Measurements from ENCODE around the gene GALK1. TPM values are rescaled to one million over a fixed set of nuclear protein-coding genes. Genes with fewer than 3 reads are reported as not detected.
"Not testable (repeated sequence)": the region's sequence is repeated elsewhere in the genome, so short reads cannot be mapped to it uniquely, and the experiment has no call there.

Gene GALK1
- 18.5 and 24.0 TPM in 2 replicates for total RNA-seq
- 35.6 TPM for polyA plus RNA-seq (2012)

DNA sequence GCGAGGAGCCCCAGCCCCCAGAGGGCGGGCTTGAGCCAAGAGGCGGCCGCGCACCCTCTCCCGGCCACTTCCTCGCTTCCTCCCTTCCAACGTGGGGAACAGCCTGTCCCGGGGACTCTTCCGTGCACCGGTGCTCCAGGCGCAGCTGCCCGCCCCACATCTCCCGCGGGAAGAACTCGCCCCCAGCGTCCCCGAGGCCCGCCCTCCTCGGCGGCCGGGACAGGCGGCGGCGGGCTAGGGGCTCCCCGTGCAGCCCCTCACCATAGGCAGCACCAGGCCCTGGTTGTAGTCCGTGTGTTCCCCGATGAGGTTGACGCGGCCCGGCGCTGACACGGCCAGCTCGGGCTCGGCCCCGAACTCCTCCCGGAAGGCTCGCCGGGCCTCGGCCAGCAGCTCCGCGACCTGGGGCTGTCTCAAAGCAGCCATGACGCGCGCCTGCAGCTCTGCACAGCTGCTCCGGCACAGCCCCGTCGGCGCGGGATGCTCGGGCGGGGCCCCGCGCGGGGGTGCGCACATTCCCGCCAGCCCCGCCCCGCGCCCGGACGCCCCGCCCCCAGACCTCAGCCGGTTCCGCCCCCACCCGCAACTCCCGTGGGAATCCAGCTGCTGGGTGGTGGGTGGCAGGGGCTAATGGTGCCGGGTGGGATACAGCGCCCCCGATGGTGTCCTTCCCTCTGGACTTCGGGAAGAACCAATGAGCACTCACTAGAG, at the start of gene GALK1:
GALK1 (minus strand) TSS at position 482 of the 711 bp plus-strand sequence; CDS start at position 426, 56 bp downstream.
- peak; percentile 75 for DNase-seq (ENCODE audit: low read depth)

DNA sequence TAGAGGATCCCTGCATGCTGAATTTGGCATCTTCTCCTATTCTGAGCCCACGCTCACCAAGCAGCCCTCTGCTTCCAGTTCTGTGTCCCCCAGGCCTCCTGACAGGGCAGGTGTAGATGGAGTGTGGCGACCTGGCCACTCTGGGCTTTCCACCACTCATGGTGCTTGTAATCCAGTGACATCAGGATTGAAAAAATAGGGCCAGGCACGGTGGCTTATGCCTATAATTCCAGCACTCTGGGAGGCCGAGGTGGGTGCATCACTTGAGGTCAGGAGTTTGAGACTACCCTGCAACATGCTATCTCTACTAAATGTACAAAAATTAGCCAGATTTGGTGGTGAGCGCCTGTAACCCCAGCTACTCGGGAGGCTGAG, 49.0 kb upstream of the GALK1 start:
- no peak for DNase-seq (ENCODE audit: low read depth)

DNA sequence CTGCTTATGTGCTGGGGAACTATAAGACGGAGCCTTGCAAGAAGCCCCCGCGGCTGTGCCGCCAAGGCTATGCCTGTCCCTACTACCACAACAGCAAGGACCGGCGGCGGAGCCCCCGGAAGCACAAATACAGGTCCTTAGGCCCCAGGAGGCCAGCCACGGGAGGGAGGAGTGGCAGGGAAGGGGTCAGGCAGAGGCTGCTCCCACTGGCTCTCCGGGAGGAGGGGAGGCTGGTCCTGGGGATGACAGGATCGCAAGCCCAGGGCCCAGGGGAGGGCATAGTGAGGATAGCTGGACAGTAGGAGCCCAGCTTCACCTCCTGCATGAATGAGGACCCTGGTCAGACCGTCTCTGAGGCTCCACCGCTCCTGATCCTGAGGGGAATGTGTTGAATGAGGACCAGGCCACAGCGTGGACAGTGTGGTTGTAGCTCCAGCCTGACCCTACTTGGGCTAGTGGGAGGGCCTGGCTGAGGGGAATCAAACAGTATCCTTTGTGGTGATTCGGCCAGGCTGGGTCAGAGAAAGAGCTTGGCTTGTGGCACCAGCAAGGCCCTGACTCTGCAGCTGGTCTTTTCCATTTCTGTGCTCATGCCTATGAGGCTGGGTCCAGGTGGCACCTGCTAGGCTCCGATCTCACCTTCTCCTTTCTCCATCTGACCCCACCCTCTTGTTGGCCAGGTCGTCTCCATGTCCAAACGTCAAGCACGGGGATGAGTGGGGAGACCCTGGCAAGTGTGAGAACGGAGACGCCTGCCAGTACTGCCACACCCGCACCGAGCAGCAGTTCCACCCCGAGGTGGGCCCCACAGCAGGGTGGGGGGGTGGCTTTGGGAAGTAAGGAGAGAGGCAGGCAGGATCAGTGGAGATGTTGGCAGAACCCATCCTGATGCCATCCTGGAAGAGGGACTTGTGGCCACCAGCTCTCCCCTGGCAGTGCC, 48.4 kb upstream of the GALK1 start:
- peak; percentile 58 for DNase-seq (ENCODE audit: low read depth)

DNA sequence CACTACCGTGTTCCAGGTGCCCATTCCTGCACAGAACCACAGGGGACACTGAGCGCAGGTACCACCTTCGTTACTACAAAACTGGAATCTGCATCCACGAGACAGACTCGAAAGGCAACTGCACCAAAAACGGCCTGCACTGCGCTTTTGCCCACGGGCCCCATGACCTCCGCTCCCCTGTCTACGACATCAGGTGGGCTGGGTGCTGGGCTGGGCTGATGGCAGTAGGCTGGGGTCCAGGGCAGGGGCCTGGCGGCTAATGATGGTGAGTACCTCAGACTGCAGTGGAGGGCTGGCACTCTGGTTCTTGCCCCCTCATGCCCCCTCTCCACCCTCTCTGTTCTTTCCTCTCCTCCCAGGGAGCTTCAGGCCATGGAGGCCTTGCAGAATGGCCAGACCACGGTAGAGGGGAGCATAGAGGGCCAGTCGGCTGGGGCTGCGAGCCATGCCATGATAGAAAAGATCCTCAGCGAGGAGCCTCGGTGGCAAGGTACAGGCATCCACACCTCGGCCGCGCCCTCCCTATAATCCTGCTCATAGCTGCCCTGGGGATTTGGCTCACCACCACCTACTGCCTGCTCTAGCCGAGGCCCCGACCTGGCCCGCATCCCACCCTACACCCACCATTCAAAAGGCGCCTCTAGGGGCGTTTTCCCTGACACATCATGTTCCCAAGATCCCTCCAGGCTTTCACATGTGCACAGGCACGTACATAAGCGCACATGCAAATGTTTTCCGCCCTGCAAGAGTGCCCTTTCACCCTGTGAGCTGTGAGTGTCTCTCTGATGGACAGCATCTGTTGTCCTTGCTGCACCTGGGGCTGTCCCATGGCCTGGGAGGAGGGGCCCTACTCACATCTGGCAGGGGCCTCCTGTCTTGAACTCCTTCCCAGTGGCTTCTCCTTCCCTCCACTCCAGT, 47.4 kb upstream of the GALK1 start:
- DNase-seq (ENCODE audit: low read depth): no peak

DNA sequence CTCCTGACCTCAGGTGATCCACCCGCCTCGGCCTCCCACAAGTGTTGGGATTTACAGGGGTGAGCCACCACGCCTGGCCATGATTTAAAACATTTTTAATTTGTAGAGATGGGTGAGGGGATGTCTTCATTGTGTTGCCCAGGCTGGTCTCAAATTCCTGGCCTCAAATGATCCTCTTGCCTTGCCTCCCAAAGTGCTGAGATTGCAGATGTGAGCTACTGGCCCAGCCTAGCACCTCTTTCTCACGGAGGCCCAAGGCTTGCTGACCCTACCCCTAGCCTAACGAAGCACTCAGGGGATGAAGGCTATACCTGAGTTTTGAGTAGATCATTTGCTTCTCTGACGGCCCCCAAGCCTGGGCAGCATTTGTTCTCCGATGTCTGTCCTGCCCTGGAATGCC, 46.2 kb upstream of the GALK1 start:
- no peak for DNase-seq (ENCODE audit: low read depth)

DNA sequence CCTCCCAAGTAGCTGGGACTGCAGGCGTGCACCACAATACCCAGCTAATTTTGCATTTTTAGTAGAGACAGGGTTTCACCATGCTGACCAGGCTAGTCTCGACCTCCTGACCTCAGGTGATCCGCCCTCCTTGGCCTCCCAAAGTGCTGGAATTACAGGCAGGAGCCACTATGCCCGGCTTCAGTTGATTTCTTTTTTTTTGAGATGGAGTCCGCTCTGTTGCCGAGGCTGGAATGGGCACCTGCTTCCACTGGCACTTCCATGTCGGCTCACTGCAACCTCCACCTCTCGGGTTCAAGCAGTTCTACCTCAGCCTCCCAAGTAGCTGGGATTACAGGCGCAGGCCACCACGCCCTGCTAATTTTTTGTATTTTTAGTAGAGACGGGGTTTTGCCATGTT, 45.8 kb upstream of the GALK1 start:
- not testable (repeated sequence) for DNase-seq (ENCODE audit: low read depth)

DNA sequence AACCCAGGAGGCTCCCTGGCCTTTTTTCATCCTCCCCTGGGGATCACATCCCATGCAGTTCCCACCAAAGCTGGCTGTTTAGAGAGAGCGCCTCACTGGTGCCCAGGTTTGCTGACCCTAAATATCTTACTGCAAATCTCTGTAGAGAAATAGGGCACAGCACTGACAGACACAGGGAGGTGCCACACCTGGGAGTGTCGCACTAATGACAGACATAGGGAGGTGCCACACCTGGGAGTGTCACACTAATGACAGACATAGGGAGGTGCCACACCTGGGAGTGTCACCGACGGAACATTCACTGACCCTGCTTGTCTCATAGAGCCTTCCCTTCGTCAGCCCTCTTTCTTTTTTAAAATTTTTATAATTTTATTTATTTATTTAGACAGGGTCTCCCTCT, 45.2 kb upstream of the GALK1 start:
- no peak for DNase-seq (ENCODE audit: low read depth)

DNA sequence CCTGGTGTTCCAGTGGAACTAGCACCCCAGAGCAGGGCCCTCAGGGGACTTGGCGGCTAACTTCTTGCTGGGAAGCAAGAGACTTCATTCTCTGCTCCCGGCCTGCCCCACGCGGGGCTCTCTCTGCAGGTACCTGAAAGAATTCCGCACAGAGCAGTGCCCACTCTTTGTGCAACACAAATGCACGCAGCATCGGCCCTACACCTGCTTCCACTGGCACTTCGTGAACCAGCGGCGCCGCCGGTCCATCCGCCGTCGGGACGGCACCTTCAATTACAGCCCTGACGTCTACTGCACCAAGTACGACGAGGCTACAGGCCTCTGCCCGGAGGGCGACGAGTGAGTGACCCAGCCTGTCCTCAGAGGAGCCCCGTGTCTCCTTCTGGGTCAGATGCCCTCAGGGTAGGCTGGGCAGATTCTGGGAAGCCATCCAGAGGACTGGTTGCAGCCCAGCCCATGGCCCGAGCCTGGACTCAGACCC, 44.7 kb upstream of the GALK1 start:
- no peak for DNase-seq (ENCODE audit: low read depth)

DNA sequence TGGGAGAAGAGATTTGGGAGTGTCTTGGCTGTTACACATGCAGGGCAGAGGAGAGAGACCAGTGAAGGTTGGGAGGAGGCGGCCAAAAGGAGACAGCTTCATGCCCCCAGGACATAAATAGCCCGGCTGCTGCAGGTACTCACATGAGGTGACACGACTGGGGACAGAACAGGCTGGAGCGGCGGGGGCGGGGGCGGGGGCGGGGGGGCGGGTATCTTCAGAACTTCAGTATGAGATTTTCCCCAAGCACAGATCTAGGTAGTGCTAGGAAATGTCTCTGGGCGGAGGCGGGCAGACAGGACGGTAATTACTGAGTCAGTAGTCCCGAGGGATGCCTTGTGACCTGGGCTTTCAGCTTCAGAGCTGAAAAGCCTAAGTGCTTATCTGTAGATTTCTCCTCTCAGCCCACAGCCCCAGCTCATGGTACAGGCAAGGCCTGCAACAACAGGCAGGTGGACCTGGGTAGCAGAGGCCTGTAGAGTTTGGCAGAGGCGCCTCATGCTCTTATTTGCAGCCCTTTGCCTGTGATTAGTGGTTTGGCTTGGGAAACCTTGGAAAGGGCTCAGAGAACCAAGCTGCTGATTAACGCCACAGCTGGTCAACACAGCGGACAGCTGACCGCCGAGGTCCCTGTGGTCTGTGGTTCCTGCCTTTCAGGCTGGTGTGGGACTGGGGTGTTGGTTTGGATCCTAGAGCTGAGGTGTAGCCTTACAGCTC, 44.1 kb upstream of the GALK1 start:
- peak; percentile 98 for DNase-seq (ENCODE audit: low read depth)

DNA sequence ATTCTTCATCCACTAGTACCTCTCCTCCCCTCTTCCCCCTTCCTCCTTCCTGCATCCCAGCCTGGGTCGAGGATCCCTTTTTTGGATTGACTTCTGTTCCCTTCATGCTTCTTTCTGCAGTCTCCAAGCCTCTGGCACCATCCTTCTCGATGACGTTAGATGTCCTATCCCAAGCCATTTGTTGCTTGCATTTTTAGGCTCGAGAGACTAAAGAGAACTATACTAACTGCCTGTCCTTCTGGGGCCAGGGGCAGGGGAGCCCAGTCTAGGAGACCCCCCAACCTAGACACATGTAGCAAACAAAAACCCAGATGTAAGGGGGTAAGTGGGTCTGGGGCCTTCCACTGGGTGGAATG, 43.5 kb upstream of the GALK1 start:
- DNase-seq (ENCODE audit: low read depth): no peak

DNA sequence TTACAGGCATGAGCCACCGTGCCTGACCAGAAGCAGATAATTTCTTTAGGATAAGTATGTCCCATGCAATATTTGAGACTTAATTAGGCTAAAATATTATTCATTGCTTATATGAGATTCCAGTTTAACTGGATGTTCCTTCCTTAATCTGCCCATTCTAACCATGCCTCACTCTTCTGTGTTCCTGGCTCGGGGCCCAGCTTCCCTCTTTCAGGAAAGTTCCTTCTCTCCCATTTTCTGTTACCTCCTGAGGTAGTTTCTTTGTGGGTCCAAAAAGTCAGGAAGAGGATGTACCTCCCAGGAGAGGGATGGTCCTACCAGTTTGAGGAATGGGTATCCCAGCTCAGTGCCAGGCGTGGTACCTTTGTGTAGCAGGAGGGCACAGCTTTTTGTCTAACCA, 42.9 kb upstream of the GALK1 start:
- DNase-seq (ENCODE audit: low read depth): no peak

DNA sequence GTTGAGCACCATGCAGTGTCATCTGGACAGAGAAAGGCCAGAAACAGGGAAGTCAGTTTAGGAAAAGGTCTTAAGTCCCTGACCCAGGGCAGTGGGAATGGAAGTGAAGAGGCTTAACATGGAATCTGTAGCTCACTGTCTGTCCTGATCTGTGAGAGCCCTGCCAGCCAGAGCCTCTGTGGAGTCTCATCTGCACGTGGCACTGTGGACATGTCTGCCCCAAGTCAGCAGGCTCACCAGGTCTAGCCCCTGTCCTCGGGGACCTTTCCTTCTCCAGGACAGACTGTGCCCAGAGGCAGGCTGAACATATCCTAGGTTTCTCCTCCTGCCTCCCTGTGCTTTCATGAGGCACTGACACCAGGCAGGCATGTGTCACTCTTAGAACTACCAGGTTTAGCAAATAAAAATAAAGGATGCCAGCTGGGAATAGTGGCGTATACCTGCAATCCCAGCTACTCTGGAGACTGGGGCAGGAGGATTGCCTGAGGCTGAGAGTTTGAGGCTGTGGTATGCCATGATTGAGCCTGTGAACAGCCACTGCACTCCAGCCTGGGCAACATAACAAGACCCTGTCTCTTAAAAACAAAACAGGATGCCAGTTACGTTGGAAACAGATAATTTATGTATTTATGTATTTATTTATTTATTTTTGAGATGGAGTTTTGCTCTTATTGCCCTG, 42.0 kb upstream of the GALK1 start:
- no peak for DNase-seq (ENCODE audit: low read depth)

DNA sequence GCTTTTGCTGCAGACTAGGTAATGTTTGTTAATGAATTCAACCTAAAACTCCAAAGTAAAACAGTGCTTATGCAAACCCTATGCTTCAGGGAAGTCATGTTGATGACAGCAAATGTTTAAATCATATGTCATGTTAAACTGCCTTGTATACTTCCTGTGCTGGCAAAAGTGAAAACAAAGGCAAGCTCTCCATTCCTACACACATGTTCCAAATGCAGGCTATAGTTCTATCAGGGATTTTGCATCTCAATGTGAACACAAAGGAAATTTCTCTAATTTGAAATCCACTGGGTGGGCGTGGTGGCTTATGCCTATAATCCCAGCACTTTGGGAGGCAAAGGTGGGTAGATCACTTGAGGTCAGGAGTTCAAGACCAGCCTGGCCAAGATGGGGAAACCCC, 38.9 kb upstream of the GALK1 start:
- DNase-seq (ENCODE audit: low read depth): no peak

DNA sequence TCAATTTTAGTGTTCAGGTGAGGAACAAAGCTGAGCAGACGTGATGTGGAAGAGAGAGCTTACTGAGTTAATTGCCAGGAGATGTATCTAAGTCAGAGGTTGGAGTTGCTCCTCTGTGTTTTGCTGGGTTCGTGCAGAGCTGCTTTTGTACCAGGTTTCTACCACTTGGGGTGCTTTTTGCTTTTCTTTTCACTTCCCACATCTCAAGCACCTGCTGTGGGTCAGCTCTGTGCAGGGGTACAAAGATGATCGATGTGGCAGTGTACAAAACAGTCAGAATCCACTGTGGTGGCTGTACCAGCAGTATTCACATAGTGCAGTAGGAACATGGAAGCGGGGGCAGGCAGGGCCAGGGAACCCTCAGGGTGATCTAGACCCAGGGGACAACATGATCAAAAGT, 34.4 kb upstream of the GALK1 start:
- DNase-seq (ENCODE audit: low read depth): no peak

DNA sequence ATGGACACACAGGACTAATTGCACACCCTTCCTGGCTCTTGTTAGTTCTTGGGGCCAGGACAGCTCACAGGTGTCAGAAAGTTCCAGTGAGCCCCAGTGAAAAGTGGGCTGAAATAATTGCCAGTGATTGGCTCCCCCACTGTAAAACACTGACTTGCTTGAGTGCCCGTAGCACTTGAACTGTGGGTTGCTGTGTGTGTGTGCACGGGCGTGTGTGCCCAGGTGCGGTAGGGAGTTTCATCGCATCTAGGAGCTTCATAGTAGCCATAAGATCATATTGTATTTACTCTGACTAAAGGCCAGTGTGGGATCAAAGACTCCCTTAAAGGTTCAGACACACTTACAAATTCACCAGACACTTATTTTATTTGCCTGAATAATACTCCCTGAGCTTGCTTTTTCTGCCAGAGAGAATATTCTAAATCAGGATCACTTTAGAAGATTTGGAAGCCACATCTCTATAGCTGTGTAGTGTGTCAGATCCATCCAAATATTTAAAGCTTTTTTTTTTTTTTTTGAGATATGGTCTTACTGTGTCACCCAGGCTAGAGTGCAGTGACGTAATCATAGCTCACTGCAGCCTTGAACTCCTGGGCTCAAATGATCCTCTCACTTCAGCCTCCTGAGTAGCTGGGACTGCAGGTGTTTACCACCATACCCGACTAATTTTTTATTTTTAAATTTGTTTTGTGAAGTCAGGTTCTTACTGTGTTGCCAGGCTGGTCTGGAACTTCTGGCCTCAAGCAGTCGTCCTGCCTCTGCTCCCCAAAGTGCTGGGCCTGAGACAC, 31.0 kb upstream of the GALK1 start:
- DNase-seq (ENCODE audit: low read depth): no peak

DNA sequence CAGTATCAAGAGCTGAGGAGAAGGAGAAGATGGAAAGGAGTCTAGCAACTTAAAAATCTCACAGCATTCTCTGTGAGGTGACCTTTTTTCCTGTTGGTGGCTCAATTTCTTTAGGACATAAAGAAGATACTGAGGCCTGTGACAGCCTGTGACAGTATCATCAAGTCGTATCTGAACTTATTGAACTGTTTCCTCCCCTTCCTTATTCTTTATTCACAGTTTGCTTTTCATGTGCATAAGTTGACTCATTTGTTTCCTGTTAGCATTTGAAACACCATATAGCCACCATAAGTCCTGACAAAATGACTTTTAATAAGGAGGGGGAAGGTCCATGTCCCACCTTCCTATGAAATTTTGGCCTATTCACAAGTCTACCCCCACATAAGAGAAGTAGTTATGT, 28.5 kb upstream of the GALK1 start:
- no peak for DNase-seq (ENCODE audit: low read depth)

DNA sequence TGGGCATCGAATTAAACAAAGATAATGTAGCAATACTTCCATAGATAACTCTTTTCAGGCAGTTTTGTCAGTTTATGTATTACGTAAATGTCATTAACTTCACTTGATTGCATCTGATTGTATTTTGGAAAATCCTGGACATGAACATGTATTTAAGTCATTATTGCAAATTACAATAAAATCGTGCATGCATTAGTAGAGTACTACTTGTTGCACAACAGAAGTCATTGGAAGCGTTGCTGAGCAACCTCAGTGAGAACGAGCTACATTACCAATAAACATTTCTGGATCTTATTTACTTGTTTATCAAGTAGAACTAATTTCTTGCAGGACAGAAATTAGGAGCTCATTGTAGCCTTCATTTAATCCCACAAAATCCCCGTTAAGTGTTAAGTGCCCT, 26.3 kb upstream of the GALK1 start:
- DNase-seq (ENCODE audit: low read depth): no peak

DNA sequence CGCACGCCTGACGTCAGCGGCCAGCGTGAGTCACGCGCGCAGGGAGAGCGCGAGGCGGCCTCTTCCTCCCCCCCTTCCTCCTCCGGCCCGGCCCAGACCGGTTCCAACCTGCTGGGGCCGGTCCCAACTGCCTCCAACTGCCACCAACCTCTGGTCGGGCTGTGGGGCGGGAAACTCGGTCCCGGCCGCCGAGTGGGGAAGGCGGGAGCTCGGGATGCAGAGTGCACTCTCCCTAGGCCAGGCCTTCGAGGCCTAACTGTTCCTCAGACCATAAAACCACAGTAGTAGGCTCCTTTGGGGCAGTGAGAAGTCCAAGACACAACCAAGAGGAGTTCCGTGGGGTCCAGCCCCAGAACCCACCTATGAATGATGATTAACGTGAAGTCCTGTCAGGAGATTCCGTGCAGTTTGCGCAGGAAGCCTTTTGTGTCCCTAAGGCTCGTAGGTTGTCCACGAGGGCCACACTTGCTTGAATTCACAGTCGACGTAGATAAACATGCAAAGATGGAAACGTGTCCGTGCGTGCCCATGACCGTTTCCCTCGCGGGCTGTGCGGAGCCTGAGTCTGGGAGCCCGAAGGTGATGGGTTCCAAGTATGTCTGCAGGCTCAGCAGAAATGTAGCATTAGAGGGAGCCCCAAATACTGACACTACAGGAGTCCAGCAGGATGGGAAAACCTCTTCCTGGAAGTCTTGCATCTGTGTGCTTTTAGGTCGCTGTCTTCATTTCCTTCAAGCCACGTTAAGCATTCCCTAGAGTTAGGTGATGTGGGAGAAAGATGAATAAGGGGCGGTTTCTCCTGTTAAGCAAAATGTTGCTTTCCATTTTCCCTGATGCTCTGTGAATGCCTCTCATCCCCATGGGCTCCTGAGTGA, 20.3 kb upstream of the GALK1 start:
- peak; percentile 92 for DNase-seq (ENCODE audit: low read depth)

All from myocyte (in vitro differentiated cells).